Measurements from ENCODE around the gene ANO8.

Gene ANO8

DNA sequence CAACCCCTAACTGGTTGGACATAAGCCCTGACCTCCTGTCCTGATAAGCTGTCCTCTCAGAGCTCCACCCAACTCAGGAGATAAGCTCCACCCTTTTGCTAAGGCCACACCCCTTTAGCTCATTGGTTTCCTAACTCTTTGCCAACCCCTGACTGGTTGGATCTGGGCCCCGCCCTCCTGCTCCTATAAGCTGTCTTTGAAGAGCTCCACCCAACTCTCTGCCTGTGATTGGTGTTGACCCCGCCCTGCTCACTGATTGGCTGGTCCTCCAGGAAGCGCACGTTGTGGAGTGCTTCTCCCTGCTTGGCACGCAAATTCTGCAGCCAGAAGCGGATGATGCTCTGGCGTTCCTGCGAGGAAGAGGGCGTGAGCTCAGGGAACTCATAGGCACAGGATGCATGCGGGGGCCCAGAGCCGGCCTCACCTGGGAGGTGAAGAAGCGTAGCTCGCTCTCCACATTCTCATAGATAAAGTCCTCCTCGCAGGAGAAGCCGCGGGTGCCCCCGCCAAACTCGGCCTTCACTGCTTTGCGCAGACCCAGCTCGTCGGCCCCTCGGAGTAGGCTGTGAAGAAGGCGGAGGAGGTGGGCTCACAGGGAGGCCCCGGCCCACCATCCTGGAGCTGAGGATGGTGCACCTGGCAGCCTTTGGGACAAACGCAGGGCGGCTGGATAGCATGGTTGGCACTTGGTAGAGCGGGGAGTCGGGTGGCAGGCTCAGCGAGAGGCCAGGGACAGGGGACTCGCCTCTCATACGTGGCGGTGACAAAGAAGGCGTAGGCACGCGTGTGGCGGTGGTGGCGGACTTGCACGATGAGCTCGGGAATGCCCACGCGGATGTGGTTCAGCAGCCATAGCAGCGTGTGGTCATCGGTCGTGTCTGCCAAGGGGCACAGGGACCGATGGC, 1.7 kb downstream of the ANO8 start:
- H3K36me3 ChIP-seq (ENCODE audit: insufficient read depth, low read length), result peaks cover 5% of the 10 kb centered on the region
- peaks cover 14% of the 10 kb centered on the region for H3K4me1 ChIP-seq (ENCODE audit: control insufficient read depth, insufficient read depth, low read length)
- H3K4me3 ChIP-seq (ENCODE audit: low read length), result no peak overlapping the region
- no peak overlapping the region for H3K9ac ChIP-seq (ENCODE audit: low read depth, low read length)
- no peaks in the 10 kb centered on the region for H3K9me3 ChIP-seq (replicated peaks; ENCODE audit: low read length)
- H3K4me2 ChIP-seq (ENCODE audit: low read length), result no peak overlapping the region
- H3K27me3 ChIP-seq (ENCODE audit: control insufficient read depth, insufficient read depth, low read length), result no peaks in the 10 kb centered on the region

DNA sequence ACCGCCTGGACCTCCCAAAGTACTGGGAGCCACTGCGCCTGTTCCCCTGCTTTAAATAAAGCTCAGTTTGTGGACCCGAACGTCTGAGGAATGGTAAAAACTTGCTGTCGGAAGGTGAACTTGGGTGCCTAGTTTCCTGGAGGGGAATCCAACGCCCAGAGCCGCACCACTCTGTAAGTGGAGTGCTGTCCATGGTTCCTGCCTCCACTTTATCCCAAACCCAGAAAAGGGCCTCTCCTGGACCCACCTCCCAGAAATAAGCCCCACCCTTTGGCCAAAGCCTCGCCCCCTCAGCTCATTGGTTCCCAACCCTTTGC, 2.3 kb downstream of the ANO8 start:
- peaks cover 13% of the 10 kb centered on the region for H3K4me1 ChIP-seq (ENCODE audit: control insufficient read depth, insufficient read depth, low read length)
- H3K36me3 ChIP-seq (ENCODE audit: insufficient read depth, low read length), result peaks cover 8% of the 10 kb centered on the region
- H3K9me3 ChIP-seq (replicated peaks; ENCODE audit: low read length), result no peaks in the 10 kb centered on the region
- H3K4me2 ChIP-seq (ENCODE audit: low read length), result no peak overlapping the region
- H3K4me3 ChIP-seq (ENCODE audit: low read length), result no peak overlapping the region
- H3K9ac ChIP-seq (ENCODE audit: low read depth, low read length), result no peak overlapping the region
- H3K27me3 ChIP-seq (ENCODE audit: control insufficient read depth, insufficient read depth, low read length), result no peaks in the 10 kb centered on the region

DNA sequence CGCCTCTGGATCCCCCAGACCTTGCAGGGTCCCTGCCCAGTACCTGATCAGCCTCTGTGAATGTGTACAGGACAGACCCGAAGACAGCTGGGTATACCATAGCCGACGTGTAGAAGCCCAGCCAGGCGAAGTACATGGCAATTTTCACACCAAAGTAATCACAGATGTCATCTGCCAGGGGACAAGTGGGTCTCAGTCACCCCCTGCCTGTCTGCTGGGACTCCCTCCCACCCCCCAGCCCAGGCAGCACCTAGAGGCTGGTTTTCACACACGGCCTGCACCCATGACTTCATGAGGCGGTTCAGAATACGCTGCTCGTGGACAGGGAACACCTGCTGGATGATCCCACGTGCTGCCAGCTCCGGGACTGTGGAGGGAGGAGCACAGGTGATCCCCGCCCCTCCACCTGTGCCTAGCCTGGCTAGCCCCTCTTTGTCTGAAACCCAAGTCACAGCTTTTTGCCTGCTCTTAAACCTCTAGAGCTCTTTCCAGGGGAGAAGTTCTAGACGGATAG, 3.6 kb downstream of the ANO8 start:
- H3K27me3 ChIP-seq (ENCODE audit: control insufficient read depth, insufficient read depth, low read length), result no peaks in the 10 kb centered on the region
- H3K36me3 ChIP-seq (ENCODE audit: insufficient read depth, low read length), result peaks cover 8% of the 10 kb centered on the region
- H3K4me2 ChIP-seq (ENCODE audit: low read length), result no peak overlapping the region
- peaks cover 13% of the 10 kb centered on the region for H3K4me1 ChIP-seq (ENCODE audit: control insufficient read depth, insufficient read depth, low read length)
- no peak overlapping the region for H3K9ac ChIP-seq (ENCODE audit: low read depth, low read length)
- H3K4me3 ChIP-seq (ENCODE audit: low read length), result no peak overlapping the region
- H3K9me3 ChIP-seq (replicated peaks; ENCODE audit: low read length), result no peaks in the 10 kb centered on the region

DNA sequence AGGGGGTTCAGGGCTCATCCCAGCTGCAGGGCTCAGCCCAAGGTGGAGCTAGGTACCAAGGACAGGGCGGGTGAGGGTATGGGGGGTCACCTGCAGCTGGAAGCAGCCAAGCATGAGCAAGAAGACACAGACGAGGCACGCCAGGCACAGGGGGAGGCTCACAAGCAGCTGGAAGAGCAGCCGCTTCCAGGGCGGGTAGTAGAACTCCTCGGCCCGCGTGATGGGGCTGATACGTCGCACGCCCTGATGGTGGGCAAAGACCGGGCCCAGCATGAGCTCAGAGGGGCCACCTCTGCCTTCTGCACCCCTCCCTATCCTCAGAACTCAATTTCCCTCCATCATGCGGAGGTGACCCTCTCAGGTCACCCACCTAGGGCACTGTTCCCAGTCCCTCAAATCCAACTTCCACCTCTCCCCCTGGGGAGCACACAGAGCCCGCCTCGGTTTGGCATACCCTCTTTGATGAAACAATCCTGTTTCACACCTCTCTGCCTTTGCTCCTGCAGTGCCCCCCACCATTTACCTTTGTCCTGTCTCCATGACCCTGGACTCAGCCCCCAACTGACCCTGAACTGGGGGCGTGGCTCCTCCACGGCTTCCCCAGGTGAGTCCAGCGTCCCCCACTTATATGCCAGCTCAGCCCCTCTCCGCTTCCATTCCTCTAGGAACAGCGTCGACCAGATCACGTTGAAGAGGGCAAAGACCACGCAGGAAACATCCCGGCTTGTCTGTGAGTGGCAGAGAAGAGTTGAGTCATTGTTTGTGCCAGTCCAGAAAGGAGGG, 4.2 kb downstream of the ANO8 start:
- Histone ChIP-seq H3K4me2 (ENCODE audit: low read length) (no peak overlapping the region), H3K9me3 (replicated peaks; ENCODE audit: low read length) (no peaks in the 10 kb centered on the region), H3K36me3 (ENCODE audit: insufficient read depth, low read length) (peaks cover 8% of the 10 kb centered on the region)

DNA sequence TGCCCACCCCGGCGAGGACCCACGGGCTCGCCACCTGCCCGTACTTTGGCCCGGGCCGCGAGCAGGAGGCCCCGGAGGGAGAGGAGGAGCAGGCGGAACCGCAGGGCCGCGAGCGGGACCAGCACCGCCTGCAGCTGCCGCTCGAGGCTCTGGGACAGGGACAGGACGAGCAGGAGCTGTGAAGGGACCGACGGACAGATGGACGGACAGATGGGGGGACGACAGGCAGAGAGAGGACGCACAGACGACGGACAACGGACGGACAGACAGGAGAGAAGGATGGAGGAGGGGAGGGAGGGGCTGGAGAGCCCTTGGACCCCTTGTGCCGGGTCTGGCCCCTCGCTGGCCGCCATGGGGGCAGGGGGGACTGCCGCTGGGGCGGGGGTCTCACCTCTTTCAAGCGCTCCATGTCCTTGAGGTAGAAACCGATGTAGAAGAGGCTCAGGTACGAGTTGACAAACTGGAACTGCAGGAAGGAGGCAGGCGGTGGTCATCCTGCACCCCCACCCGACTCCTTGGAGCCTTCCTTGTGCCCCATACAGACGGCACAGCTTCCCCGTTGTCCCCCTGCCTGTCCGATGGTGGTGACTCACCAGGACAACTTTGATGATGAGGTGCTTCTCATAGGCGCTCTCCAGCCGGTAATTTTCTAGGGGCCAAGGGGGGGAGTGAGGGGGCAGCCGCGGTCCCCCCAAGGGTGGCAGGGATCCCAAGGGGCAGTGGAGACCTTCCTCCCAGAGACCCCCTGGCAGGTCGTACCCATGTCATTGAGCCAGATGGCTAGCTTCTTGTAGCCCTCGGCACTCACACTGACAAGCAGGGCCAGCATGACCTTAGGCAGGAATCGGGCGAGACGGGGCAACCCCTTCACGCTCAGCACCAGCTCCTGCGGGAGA, 5.0 kb downstream of the ANO8 start:
- H3K9ac ChIP-seq (ENCODE audit: low read depth, low read length), result no peak overlapping the region
- peaks cover 8% of the 10 kb centered on the region for H3K4me1 ChIP-seq (ENCODE audit: control insufficient read depth, insufficient read depth, low read length)
- peaks cover 8% of the 10 kb centered on the region for H3K36me3 ChIP-seq (ENCODE audit: insufficient read depth, low read length)
- H3K27me3 ChIP-seq (ENCODE audit: control insufficient read depth, insufficient read depth, low read length), result no peaks in the 10 kb centered on the region
- H3K9me3 ChIP-seq (replicated peaks; ENCODE audit: low read length), result no peaks in the 10 kb centered on the region
- no peak overlapping the region for H3K4me2 ChIP-seq (ENCODE audit: low read length)
- H3K4me3 ChIP-seq (ENCODE audit: low read length), result no peak overlapping the region

More for the DNA sequence above, 4.2 kb downstream of the ANO8 start:
- H3K4me3 ChIP-seq (ENCODE audit: low read length), result no peak overlapping the region
- H3K4me1 ChIP-seq (ENCODE audit: control insufficient read depth, insufficient read depth, low read length), result peaks cover 13% of the 10 kb centered on the region
- no peaks in the 10 kb centered on the region for H3K27me3 ChIP-seq (ENCODE audit: control insufficient read depth, insufficient read depth, low read length)
- H3K9ac ChIP-seq (ENCODE audit: low read depth, low read length), result no peak overlapping the region

DNA sequence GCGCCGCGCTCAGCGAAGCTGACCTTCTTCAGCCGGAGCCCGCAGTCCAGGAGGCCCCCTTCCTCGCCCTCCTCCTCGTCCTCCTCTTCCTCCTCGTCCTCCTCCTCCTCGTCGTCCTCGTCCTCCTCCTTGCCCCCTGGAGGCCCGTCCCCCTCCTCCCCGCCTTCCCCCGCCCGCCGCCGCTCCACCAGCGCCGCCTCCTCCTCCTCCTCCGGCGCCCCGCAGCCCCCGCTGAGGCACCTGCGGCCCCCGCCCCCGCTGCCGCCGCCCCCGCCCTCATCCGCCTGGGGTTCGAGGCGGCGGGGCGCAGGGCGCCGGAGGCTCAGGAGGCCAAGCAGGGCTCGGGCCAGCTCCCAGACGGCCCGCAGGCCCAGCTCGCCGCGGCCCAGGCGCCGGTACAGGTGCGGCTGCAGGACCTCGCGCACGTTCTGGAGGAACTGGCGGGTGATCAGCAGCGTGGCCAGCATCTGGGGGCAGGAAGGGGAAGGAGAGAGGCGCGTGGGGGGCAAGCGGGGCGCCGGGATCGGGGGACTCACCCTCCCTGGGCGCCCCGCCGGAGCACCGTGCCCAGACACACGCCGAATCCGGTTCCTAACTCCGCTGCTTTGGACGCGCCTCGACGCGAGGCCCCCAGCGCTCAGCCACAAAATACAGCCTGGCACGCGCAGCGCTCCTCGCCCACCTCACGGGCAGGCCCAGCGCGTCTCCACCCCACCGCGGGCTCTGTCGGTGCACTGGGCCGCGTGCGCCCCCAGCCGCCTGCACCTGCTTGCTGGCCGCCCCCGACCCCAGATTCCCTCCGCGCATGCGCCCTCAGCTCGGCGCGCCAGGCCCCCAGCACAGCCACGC, 5.9 kb downstream of the ANO8 start:
- Histone ChIP-seq H3K4me3 (ENCODE audit: low read length) (no peak overlapping the region), H3K4me1 (ENCODE audit: control insufficient read depth, insufficient read depth, low read length) (peaks cover 2% of the 10 kb centered on the region), H3K4me2 (ENCODE audit: low read length) (no peak overlapping the region), H3K36me3 (ENCODE audit: insufficient read depth, low read length) (peaks cover 8% of the 10 kb centered on the region), H3K27me3 (ENCODE audit: control insufficient read depth, insufficient read depth, low read length) (no peaks in the 10 kb centered on the region), H3K9ac (ENCODE audit: low read depth, low read length) (no peak overlapping the region), H3K9me3 (replicated peaks; ENCODE audit: low read length) (no peaks in the 10 kb centered on the region)

DNA sequence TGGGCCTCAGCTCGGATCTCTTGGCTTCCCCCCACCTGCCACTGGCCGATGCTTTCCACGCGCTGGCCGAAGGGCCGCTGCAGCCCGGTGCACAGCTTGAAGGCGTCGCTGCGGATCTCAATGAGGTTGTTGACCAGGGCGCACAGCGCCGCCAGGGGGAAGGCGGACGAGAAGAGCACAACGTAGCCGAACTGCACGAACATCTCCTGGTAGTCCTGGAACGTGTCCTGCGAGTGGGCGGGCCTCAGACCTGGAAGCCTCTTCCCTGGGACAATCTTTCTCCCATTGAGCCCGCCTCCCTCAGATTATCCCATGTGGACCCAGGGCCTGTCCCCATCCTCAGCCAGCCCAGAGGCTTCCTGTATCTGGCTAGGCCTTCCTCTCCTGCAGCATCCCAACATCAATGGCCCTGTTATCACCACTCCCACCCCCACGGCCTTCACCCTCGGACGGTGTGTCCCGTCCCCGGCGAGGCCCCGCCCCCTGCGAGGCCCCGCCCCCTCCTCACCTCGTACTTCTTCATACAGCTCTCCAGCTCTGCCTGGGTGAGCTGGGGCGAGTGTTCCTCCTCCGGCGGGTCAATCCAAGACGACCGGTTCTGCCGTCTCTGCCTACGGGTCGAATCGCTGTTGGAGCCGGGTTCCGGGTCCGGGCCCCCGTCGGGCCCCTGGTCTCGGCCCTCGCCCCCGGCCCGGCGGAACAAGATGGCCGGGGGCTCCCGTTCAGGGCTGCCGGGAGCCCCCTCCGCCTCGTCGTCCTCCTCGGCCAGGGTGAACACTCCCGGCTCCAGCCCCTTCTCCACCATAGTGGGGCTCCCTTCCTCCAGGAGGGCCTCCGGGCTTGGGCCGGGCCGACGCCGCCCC, 6.8 kb downstream of the ANO8 start:
- Histone ChIP-seq H3K4me2 (ENCODE audit: low read length) (no peak overlapping the region), H3K4me1 (ENCODE audit: control insufficient read depth, insufficient read depth, low read length) (no peaks in the 10 kb centered on the region), H3K4me3 (ENCODE audit: low read length) (no peak overlapping the region), H3K36me3 (ENCODE audit: insufficient read depth, low read length) (peaks cover 4% of the 10 kb centered on the region), H3K27me3 (ENCODE audit: control insufficient read depth, insufficient read depth, low read length) (no peaks in the 10 kb centered on the region), H3K9ac (ENCODE audit: low read depth, low read length) (no peak overlapping the region), H3K9me3 (replicated peaks; ENCODE audit: low read length) (no peaks in the 10 kb centered on the region)

DNA sequence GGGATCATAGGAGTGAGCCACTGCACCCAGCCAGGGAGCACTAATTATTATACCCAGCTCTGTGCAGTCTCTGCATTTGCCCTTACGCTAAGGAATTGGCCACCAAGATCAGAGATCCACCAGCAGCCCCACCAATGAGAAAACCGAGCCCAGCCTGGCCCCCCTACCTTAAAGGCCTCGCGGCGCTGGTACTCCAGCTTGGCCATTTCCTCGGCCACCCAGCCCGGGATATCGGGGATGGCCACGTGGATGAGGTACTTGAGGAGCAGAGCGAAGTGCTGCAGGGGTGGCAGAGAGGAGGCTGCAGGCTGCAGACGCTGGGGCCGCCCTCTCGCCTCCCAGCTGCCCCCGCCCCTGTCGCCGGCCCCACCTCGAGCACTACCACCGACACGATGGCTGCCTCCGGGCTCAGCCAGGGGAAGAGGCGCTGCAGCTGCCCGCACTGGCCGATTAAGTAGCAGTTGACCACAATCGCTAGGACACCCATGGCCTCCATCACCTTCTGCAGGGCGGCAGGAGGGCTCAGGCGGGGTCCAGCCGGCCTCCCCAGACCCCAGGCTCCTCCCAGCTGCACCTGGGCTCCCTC, 7.5 kb downstream of the ANO8 start:
- Histone ChIP-seq H3K9me3 (replicated peaks; ENCODE audit: low read length) (no peaks in the 10 kb centered on the region), H3K4me3 (ENCODE audit: low read length) (no peak overlapping the region), H3K36me3 (ENCODE audit: insufficient read depth, low read length) (peaks cover 10% of the 10 kb centered on the region), H3K4me2 (ENCODE audit: low read length) (no peak overlapping the region), H3K4me1 (ENCODE audit: control insufficient read depth, insufficient read depth, low read length) (no peaks in the 10 kb centered on the region), H3K27me3 (ENCODE audit: control insufficient read depth, insufficient read depth, low read length) (no peaks in the 10 kb centered on the region), H3K9ac (ENCODE audit: low read depth, low read length) (no peak overlapping the region)

DNA sequence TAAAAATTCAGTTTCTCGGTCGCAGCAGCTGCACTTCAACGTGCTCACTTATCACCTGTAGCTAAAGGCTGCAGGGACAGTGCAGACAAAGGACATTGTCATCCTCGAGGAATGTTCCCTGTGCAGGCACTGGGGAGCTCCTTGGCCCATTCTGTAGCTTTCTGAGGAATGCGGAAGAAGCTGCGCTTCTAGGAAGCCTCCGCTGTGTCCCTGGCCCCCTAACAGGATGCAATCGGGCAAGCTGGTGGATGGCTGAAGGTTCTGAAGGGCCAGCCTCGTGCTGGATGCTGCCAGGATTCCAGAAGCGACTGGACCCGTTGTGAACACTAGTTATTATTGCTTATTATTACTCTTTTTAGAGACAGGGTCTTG, 8.1 kb downstream of the ANO8 start:
- Histone ChIP-seq H3K9me3 (replicated peaks; ENCODE audit: low read length) (no peaks in the 10 kb centered on the region), H3K4me1 (ENCODE audit: control insufficient read depth, insufficient read depth, low read length) (no peaks in the 10 kb centered on the region), H3K9ac (ENCODE audit: low read depth, low read length) (no peak overlapping the region), H3K4me3 (ENCODE audit: low read length) (no peak overlapping the region), H3K4me2 (ENCODE audit: low read length) (no peak overlapping the region), H3K36me3 (ENCODE audit: insufficient read depth, low read length) (peaks cover 16% of the 10 kb centered on the region), H3K27me3 (ENCODE audit: control insufficient read depth, insufficient read depth, low read length) (no peaks in the 10 kb centered on the region)
